Gastrocnemius medialis (tissue), 4 donors: Measurements from ENCODE around the gene SUMF2.
"Not testable (repeated sequence)": the region's sequence is repeated elsewhere in the genome, so short reads cannot be mapped to it uniquely, and the experiment has no call there.

Experiments used
- CTCF ChIP-seq, 5 experiments: fragments of 450-650 bp in 3 of 5; fragments of 200-600 bp in 2 of 5; sonication (generic) in 2 of 5; IDR thresholded peaks in 4 of 5; conservative IDR thresholded peaks in 1 of 5; 1 replicate in 4 of 5; 2 replicates in 1 of 5; pipeline ENCODE4 v1.5.1; 2016 to 2019; ENCODE audit warnings: antibody characterized with exemption in 5 of 5, mild to moderate bottlenecking in 3 of 5, moderate library complexity in 3 of 5
- POLR2A ChIP-seq, 2 donors: fragments of 450-650 bp; IDR thresholded peaks; one replicate each; pipeline ENCODE4 v1.6.1; 2017; ENCODE audit warnings: antibody characterized with exemption in 2 of 2, mild to moderate bottlenecking in 2 of 2, moderate library complexity in 2 of 2

GRCh38 chr7:56112244-56112643 lies 48.2 kb downstream of the SUMF2 start:
- TF ChIP-seq POLR2A (IDR thresholded peaks at IDR 0.05); CTCF (IDR thresholded peaks at IDR 0.05 in 4 of 5, conservative IDR thresholded peaks at IDR 0.05 in 1 of 5): not testable (repeated sequence)
